Left lobe of liver (tissue), 2 donors: ENCODE measurements around the gene LTBP1. TPM values are rescaled to one million over a fixed set of nuclear protein-coding genes. Genes with fewer than 3 reads are reported as not detected.

Experiments
- ATAC-seq: fragments of 200-7000 bp; cut with Tn5 transposase; one replicate; pipeline ENCODE4 v1.9.1; 2020; ENCODE audit warnings: mild to moderate bottlenecking, moderate library complexity
- DNase-seq: peaks from one replicate; pipeline ENCODE4 v3.0.0-alpha.2; 2020; ENCODE audit warnings: low spot score
- total RNA-seq: library from RNA; stranded (reverse); gene quantifications from one replicate; pipeline ENCODE4 v1.2.1, GENCODE V29; 2021
- donor health status: DM: no; HTN: no; CAD: no; lungs with moderate emphysema.
- donor health status: DM: no; HTN: yes; CAD: no.

Gene LTBP1
- total RNA-seq, 1 donor from 2014 or later = 5.8 TPM

- DNase-seq = no peak
- ATAC-seq = no peak
These were observed 445.6 kb downstream of the LTBP1 start for GRCh38 chr2:33392366-33392765.

GRCh38 chr2:33395034-33395433 is 448.3 kb downstream of the LTBP1 start:
- ATAC-seq (no peak), DNase-seq (no peak)

GRCh38 chr2:33395655-33396249 is 449.0 kb downstream of the LTBP1 start:
- ATAC-seq (peak; percentile 65), DNase-seq (no peak)

GRCh38 chr2:33404321-33404720 is 457.6 kb downstream of the LTBP1 start:
- no peak for ATAC-seq

GRCh38 chr2:33406622-33407021 is 459.9 kb downstream of the LTBP1 start:
- no peak for ATAC-seq
- no peak for DNase-seq

More at GRCh38 chr2:33404321-33404720, 457.6 kb downstream of the LTBP1 start:
- DNase-seq = no peak

GRCh38 chr2:33408109-33408508 is 461.4 kb downstream of the LTBP1 start:
- DNase-seq = no peak
- no peak for ATAC-seq

- ATAC-seq = no peak
- no peak for DNase-seq
These were observed 462.7 kb downstream of the LTBP1 start for GRCh38 chr2:33409417-33409955.

GRCh38 chr2:33411765-33412164 is 465.0 kb downstream of the LTBP1 start:
- ATAC-seq = peak; percentile 20
- no peak for DNase-seq

- DNase-seq = no peak
These were observed 466.2 kb downstream of the LTBP1 start for GRCh38 chr2:33412920-33413319.

GRCh38 chr2:33419581-33420200 is 472.9 kb downstream of the LTBP1 start:
- DNase-seq (no peak), ATAC-seq (no peak)

More at GRCh38 chr2:33412920-33413319, 466.2 kb downstream of the LTBP1 start:
- peak; percentile 82 for ATAC-seq

GRCh38 chr2:33420726-33421125 is 474.0 kb downstream of the LTBP1 start:
- DNase-seq = no peak
- no peak for ATAC-seq

- DNase-seq (no peak), ATAC-seq (no peak)
These were observed 475.1 kb downstream of the LTBP1 start for GRCh38 chr2:33421820-33422219.

GRCh38 chr2:33425161-33425560 is 478.4 kb downstream of the LTBP1 start:
- DNase-seq = no peak
- ATAC-seq = no peak

GRCh38 chr2:33425586-33426031 is 478.9 kb downstream of the LTBP1 start:
- ATAC-seq (no peak), DNase-seq (no peak)

GRCh38 chr2:33426666-33427231 is 480.0 kb downstream of the LTBP1 start:
- DNase-seq (peak; percentile 66), ATAC-seq (peak; percentile 82)

GRCh38 chr2:33430077-33430476 is 483.3 kb downstream of the LTBP1 start:
- DNase-seq = no peak
- ATAC-seq = no peak

GRCh38 chr2:33430856-33431255 is 484.1 kb downstream of the LTBP1 start:
- DNase-seq = no peak
- no peak for ATAC-seq

GRCh38 chr2:33432871-33433270 is 486.1 kb downstream of the LTBP1 start:
- peak; percentile 64 for ATAC-seq

GRCh38 chr2:33433279-33434235 is 486.8 kb downstream of the LTBP1 start:
- no peak for DNase-seq
- ATAC-seq = no peak

More at GRCh38 chr2:33432871-33433270, 486.1 kb downstream of the LTBP1 start:
- DNase-seq = no peak

GRCh38 chr2:33435518-33435917 is 488.8 kb downstream of the LTBP1 start:
- no peak for DNase-seq
- ATAC-seq = no peak

GRCh38 chr2:33436083-33436482 is 489.3 kb downstream of the LTBP1 start:
- DNase-seq = no peak
- peak; percentile 29 for ATAC-seq
